Spleen (tissue), 11 donors: ENCODE data around the gene FAM47C. TPM values are rescaled to one million over a fixed set of nuclear protein-coding genes. Genes with fewer than 3 reads are reported as not detected.
A peak's percentile ranks its signal among the peaks of the same experiment; 100 is the strongest.
"Not testable (repeated sequence)": the region's sequence is repeated elsewhere in the genome, so short reads cannot be mapped to it uniquely, and the experiment has no call there.

ENCODE experiments used
- DNase-seq: peaks from one replicate; pipeline ENCODE4 v3.0.0-alpha.2; 2020
- H3K27ac ChIP-seq, 8 donors: fragments of 200-600 bp; sonication (generic) in 7 of 8; 1 replicate in 4 of 8; 2 replicates in 4 of 8; pipeline versions ENCODE4 v1.5.0 to v1.8.0; 2016 to 2021; ENCODE audit warnings: inconsistent platforms in 4 of 8, mild to moderate bottlenecking in 4 of 8, moderate library complexity in 1 of 8
- H3K27me3 ChIP-seq, 7 donors: fragments of 200-600 bp; sonication (generic) in 6 of 7; replicated peaks in 1 of 7; 1 replicate in 4 of 7; 2 replicates in 3 of 7; pipeline versions ENCODE4 v1.5.0 to v1.8.0; 2016 to 2021; ENCODE audit warnings: inconsistent platforms in 3 of 7, mild to moderate bottlenecking in 1 of 7
- H3K36me3 ChIP-seq, 6 donors: fragments of 200-600 bp; sonication (generic) in 5 of 6; 1 replicate in 4 of 6; 2 replicates in 2 of 6; pipeline versions ENCODE4 v1.5.0 to v1.8.0; 2016 to 2021; ENCODE audit warnings: inconsistent platforms in 2 of 6
- H3K4me1 ChIP-seq, 6 donors: fragments of 200-600 bp; sonication (generic) in 5 of 6; 1 replicate in 3 of 6; 2 replicates in 3 of 6; pipeline versions ENCODE4 v1.5.0 to v1.8.0; 2016 to 2021; ENCODE audit warnings: inconsistent platforms in 3 of 6
- H3K4me3 ChIP-seq, 8 donors: fragments of 200-600 bp; sonication (generic) in 7 of 8; 1 replicate in 4 of 8; 2 replicates in 4 of 8; pipeline versions ENCODE4 v1.5.0 to v1.8.0; 2016 to 2021; ENCODE audit warnings: inconsistent platforms in 4 of 8, mild to moderate bottlenecking in 4 of 8, moderate library complexity in 2 of 8
- H3K9me3 ChIP-seq, 8 donors: fragments of 200-600 bp; sonication (generic) in 7 of 8; 1 replicate in 4 of 8; 2 replicates in 4 of 8; pipeline versions ENCODE4 v1.5.0 to v1.8.0; 2016 to 2021; ENCODE audit warnings: inconsistent platforms in 4 of 8
- POLR2A ChIP-seq, 3 donors: fragments of 450-650 bp; IDR thresholded peaks; one replicate each; pipeline ENCODE4 v1.5.1; 2017; ENCODE audit warnings: antibody characterized with exemption in 3 of 3, mild to moderate bottlenecking in 1 of 3
- POLR2AphosphoS5 ChIP-seq, 3 donors: sonication (generic); formaldehyde crosslinking; IDR thresholded peaks; one replicate each; pipeline ENCODE4 v1.5.1; 2017; ENCODE audit warnings: antibody characterized with exemption in 3 of 3
- WGBS, 5 donors: extraction: QIAGEN DNeasy Blood & Tissue Kit in 3 of 5; methylation state at CpG; one replicate each; pipeline versions ENCODE4 v1.1.5 to v1.1.7; 2013 to 2018; 5-methylcytosine and 5-hydroxymethylcytosine counted together
- intact Hi-C: fragments of 100-400 bp; cut with DNase I; formaldehyde crosslinking; loops from one replicate; pipeline ENCODE4 v1.15.0; 2023; ENCODE audit warnings: low total_unique reads
- polyA plus RNA-seq, 3 donors: library from polyadenylated mRNA; stranded (reverse); fragments of 200-250 nt; gene quantifications; one replicate each; pipeline ENCODE4 v1.2.1, GENCODE V29; 2013
- total RNA-seq, 7 donors: library from RNA; depleted of rRNA in 3 of 7; stranded (reverse); fragments of >200 nt in 3 of 7; fragmentation: NEBNext Ultra II Directional in 4 of 7; extraction: Animal tissue kit (Norgen Biotek cat#: 25700) in 4 of 7; gene quantifications; one replicate each; pipeline versions ENCODE4 v1.1.0 to v1.2.1, GENCODE V29; 2016 to 2021
- TF ChIP-seq, protein P1 (sequence below), 11 experiments: fragments of 200-600 bp in 7 of 11; fragments of 450-650 bp in 4 of 11; sonication (generic) in 4 of 11; IDR thresholded peaks in 8 of 11; conservative IDR thresholded peaks in 3 of 11; 1 replicate in 7 of 11; 2 replicates in 4 of 11; pipeline versions ENCODE4 v1.4.0 to v1.8.0; 2016 to 2021; ENCODE audit warnings: antibody characterized with exemption in 11 of 11, inconsistent platforms in 4 of 11, mild to moderate bottlenecking in 1 of 11
- donor health status: healthy with polysubstance abuse.
- donor health status: DM: no; HTN: no; CAD: no; lungs with moderate emphysema.
- donor health status: DM: no; HTN: no; CAD: no.
- donor health status: Bipolar disorder and iron deficiency.
- donor health status: healthy.
- donor health status: DM: no; HTN: no; CAD: no.
- donor health status: DM: yes; HTN: yes; CAD: no.

FAM47C gene
- total and polyA plus RNA-seq, 10 donors: 0.09 TPM; not detected in 9

DNA sequence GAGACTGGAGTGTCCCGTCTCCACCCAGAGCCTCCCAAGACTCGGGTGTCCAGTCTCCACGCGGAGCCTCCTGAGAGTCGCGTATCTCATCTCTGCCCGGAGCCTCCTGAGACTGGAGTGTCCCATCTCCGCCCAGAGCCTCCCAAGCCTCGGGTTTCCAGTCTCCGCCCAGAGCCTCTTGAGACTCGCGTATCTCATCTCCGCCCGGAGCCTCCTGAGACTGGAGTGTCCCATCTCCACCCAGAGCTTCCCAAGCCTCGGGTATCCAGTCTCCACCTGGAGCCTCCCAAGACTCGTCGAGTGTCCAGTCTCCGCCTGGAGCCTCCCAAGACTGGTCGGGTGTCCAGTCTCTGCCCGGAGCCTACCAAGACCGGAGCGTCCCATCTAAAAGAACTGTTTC is 2.3 kb downstream of the FAM47C start:
- Histone ChIP-seq H3K4me1 (no peaks in the 10 kb centered on the region), H3K27ac (no peak overlapping the region), H3K4me3 (no peak overlapping the region), H3K27me3 (no peaks in the 10 kb centered on the region), H3K9me3 (no peaks in the 10 kb centered on the region), H3K36me3 (no peaks in the 10 kb centered on the region)
- intact Hi-C loops: no loop called here
- DNase-seq: peak; percentile 46
- TF ChIP-seq POLR2AphosphoS5 (IDR thresholded peaks at IDR 0.05): no peak
- no peak for TF ChIP-seq POLR2A (IDR thresholded peaks at IDR 0.05)
- TF ChIP-seq, protein P1, sequence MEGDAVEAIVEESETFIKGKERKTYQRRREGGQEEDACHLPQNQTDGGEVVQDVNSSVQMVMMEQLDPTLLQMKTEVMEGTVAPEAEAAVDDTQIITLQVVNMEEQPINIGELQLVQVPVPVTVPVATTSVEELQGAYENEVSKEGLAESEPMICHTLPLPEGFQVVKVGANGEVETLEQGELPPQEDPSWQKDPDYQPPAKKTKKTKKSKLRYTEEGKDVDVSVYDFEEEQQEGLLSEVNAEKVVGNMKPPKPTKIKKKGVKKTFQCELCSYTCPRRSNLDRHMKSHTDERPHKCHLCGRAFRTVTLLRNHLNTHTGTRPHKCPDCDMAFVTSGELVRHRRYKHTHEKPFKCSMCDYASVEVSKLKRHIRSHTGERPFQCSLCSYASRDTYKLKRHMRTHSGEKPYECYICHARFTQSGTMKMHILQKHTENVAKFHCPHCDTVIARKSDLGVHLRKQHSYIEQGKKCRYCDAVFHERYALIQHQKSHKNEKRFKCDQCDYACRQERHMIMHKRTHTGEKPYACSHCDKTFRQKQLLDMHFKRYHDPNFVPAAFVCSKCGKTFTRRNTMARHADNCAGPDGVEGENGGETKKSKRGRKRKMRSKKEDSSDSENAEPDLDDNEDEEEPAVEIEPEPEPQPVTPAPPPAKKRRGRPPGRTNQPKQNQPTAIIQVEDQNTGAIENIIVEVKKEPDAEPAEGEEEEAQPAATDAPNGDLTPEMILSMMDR (IDR thresholded peaks at IDR 0.05 in 8 of 11, conservative IDR thresholded peaks at IDR 0.05 in 3 of 11): no peak
- WGBS, 5 donors: 80 to 97% (median 94%) methylated on average over 10 to 22 of the region's 22 CpGs

DNA sequence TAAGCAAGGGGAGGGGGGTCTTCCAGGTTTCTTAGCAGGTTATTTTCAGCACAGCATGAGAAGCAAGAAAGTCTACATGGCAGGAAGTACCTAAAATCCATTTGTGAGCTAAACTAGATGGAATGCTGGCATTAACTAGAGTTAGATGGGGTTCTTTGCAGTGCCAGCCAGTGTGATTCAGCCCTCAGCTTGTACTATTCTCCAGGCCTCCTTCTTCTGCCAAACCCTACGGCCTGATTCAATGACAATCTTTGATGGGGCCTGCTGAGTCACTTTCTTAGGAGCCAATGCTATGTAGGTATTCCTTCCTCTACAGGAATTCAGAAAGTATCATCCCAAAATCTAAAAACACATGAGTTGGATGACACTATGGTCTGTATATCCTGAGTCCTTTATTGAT is 26.1 kb downstream of the FAM47C start:
- H3K36me3 ChIP-seq, DNase-seq, H3K27ac ChIP-seq, H3K27me3 ChIP-seq, intact Hi-C loops, H3K4me1 ChIP-seq, H3K9me3 ChIP-seq, H3K4me3 ChIP-seq: not testable (repeated sequence)
- WGBS, 5 donors: 46 to 93% (median 55%) methylated on average over 1 of the region's 1 CpG

DNA sequence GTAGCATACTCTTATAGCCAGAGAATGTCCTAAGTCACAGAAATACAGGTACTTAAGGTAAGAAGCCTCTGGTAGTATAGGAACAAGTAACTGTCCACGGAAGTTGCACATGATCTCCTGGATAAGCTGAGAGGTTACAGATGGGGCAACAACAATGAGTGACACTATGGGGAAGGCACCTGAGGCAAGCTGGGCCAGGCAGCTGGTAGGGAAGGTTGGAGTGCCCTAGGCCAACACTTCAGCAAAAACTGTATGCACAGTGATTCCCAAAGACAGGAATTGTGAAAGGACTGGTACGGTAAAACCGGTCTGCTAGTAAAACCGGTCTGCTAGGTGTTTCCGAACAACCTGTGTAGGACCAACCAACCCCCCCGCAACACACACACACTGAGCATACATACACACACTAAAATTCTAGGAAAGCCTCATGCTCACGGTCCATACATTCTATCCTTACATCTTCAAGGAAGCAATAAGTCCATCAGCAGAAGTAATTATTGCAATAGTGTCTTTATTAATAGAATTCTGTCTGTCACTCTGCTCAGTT is 28.6 kb downstream of the FAM47C start:
- not testable (repeated sequence) for DNase-seq
- 77 to 97% (median 89%) methylated on average over 6 to 7 of the region's 7 CpGs for WGBS, 5 donors

DNA sequence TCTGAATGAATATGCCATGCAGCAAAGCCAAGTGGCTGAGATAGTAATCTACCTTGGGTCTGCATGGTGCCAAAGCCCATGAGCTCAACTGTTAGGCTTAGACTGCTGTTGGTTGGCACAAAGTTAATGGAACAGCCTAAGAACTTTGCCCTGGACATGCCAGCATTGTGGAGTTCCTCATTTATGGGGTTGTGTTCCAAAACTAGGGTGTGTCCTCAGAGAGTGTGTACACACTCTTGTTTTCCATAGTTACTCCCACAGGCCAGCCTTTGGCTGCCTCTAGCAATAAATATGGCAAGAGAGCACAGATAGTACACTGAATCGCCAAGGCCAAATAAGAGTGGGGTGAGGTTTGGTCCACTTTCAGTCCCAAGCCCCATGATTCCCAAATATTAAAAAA is 30.6 kb downstream of the FAM47C start:
- H3K27ac ChIP-seq, H3K4me1 ChIP-seq, H3K36me3 ChIP-seq, H3K4me3 ChIP-seq, H3K27me3 ChIP-seq, intact Hi-C loops, DNase-seq, H3K9me3 ChIP-seq: not testable (repeated sequence)
- no CpG with 5 or more reads among the region's 1 CpG for WGBS, 5 donors

More for the DNA sequence above, 28.6 kb downstream of the FAM47C start:
- H3K27me3 ChIP-seq, H3K4me3 ChIP-seq, intact Hi-C loops, H3K27ac ChIP-seq, H3K9me3 ChIP-seq, H3K4me1 ChIP-seq, H3K36me3 ChIP-seq: not testable (repeated sequence)

DNA sequence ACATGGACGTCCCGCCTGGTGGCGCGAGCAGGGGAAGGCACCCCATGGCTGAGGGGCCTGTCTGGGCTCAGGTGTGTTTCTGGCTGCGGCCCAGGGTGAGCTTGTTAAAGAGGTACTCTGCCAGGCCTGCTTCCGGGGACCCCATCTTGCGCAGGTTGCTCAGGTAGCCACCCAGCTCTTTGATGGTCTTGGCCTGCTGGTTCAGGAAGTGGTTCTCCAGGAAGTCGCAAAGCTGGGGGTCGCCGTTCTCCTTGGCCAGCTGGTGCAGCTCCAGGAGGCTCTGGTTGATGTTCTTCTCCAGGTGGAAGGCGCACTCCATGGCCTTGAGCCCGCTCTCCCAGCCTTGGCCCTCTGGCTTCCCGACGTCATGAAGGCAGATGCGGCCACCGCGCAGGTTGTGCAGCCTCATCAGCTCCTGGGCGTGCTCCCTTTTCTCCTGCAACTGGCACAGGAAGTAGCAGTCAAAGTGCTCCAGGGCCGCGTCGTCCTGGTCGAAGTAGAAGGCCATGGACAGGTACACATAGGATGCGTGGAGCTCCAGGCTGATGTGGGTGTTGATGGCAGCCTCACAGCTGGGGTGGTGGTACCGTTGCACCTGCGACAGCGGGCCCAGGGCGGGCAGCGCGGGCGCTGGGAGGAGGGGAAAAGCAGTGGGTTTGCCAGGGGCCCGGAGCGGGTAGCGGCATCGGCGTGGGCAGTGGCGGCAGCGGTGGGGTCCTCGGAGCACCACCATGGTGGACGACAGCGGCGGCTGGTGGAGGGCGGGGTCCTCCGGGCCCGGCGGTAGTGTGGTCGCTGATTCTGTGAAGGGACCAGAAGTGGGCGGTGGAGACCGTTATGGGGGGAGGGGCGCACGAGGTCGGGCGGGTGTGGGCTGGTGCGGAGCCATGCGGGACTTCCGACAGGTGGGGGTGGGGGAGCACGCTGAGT is 35.1 kb downstream of the FAM47C start:
- H3K36me3 ChIP-seq, H3K27me3 ChIP-seq, DNase-seq, intact Hi-C loops, H3K27ac ChIP-seq, H3K4me3 ChIP-seq, H3K4me1 ChIP-seq, H3K9me3 ChIP-seq: not testable (repeated sequence)
- 85 to 98% (median 93%) methylated on average over 17 to 55 of the region's 56 CpGs for WGBS, 5 donors

DNA sequence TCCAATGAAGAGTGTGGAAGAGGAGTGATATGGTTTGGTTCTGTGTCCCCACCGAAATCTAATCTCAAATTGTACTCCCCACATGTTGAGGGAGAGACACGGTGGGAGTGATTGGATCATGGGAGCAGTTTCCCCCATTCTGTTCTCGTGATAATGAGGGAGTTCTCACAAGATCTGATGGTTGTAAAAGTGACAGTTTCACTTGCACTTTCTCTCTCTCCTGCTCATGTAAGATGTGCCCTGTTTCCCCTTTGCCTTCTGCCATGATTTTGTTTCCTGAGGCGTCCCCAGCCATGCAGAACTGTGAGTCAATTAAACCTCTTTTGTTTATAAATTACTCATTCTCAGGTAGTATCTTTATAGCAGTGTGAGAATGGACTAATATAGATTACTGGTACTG is 39.6 kb downstream of the FAM47C start:
- TF ChIP-seq, protein P1 (IDR thresholded peaks at IDR 0.05 in 8 of 11, conservative IDR thresholded peaks at IDR 0.05 in 3 of 11): no peak
- TF ChIP-seq POLR2A (IDR thresholded peaks at IDR 0.05) (no peak), POLR2AphosphoS5 (IDR thresholded peaks at IDR 0.05) (no peak)
- no peaks in the 10 kb centered on the region for H3K9me3 ChIP-seq
- H3K4me3 ChIP-seq: no peak overlapping the region
- no peaks in the 10 kb centered on the region for H3K27me3 ChIP-seq
- no peaks in the 10 kb centered on the region for H3K36me3 ChIP-seq
- no peak for DNase-seq
- no peak overlapping the region for H3K27ac ChIP-seq
- H3K4me1 ChIP-seq: no peaks in the 10 kb centered on the region
- WGBS, 5 donors: 52 to 75% (median 55%) methylated on average over 4 of the region's 4 CpGs
- intact Hi-C loops: no loop called here

DNA sequence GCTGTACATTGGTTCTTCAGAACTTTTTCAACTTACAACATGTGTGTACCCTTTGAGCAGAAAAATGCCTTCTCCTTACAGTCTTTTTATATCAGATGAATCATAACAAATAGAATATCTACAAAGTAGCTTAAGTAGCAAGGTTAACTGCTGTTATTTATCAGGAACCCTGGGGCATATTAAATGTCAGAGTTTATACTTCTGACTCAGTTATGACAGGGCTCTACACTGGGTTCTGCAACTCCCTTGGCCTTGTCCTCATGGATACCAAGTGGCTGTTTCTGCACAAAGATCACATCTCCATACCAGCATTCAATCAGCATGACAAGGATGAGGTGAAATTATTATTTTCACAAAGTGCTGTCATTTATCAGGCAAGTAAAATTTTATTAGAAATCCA is 49.4 kb downstream of the FAM47C start:
- H3K4me3 ChIP-seq, H3K4me1 ChIP-seq, intact Hi-C loops, H3K36me3 ChIP-seq, H3K27ac ChIP-seq, H3K27me3 ChIP-seq, H3K9me3 ChIP-seq, DNase-seq: not testable (repeated sequence)
